Activated CD8-positive, alpha-beta T cell treated with anti-CD3 and anti-CD28 coated beads, Interleukin-2, amount 10 ng/mL, durations not matched to agents 7 days and 5 days (primary cell): Measurements from ENCODE around the gene PMEL. TPM values are rescaled to one million over a fixed set of nuclear protein-coding genes. Genes with fewer than 3 reads are reported as not detected.

Experiments used
- ATAC-seq: fragments of 150-1000 bp; cut with Tn5 transposase; one replicate; pipeline ENCODE4 v1.10.0; 2021; ENCODE audit warnings: moderate library complexity
- CTCF ChIA-PET: fragments of 350-600 bp; sonication (Branson Sonifier 250); formaldehyde crosslinking; loops from one replicate; lab custom pipeline; 2021; ENCODE audit warnings: antibody characterized with exemption; lab: Charles Lee
- POLR2A ChIA-PET: fragments of 350-600 bp; sonication (Branson Sonifier 250); formaldehyde crosslinking; loops from one replicate; lab custom pipeline; 2021; ENCODE audit warnings: antibody characterized with exemption; lab: Charles Lee
- DNase-seq: peaks from one replicate; pipeline ENCODE4 v3.0.0-alpha.2; 2020
- H3K27ac Mint-ChIP-seq: one replicate; pipeline ENCODE4 v1.8.0; 2021; ENCODE audit warnings: mild to moderate bottlenecking, mixed read lengths
- H3K27me3 Mint-ChIP-seq: one replicate; pipeline ENCODE4 v1.8.0; 2021; ENCODE audit warnings: low read depth, mixed read lengths
- H3K36me3 Mint-ChIP-seq: one replicate; pipeline ENCODE4 v1.8.0; 2021; ENCODE audit warnings: low read depth, mixed read lengths
- H3K4me1 Mint-ChIP-seq: one replicate; pipeline ENCODE4 v1.8.0; 2021; ENCODE audit warnings: low read depth, mixed read lengths
- H3K4me3 Mint-ChIP-seq: one replicate; pipeline ENCODE4 v1.8.0; 2021; ENCODE audit warnings: mild to moderate bottlenecking, mixed read lengths
- H3K9me3 Mint-ChIP-seq: one replicate; pipeline ENCODE4 v1.8.0; 2022; ENCODE audit warnings: mixed read lengths; ENCODE audit not compliant: insufficient read depth
- total RNA-seq, 2 experiments: library from RNA; stranded (reverse); gene quantifications; one replicate each; pipeline ENCODE4 v1.2.3, GENCODE V29; 2021

PMEL gene
- total RNA-seq, 2 experiments from 2014 or later, result 0.10 to 0.55 TPM

DNA sequence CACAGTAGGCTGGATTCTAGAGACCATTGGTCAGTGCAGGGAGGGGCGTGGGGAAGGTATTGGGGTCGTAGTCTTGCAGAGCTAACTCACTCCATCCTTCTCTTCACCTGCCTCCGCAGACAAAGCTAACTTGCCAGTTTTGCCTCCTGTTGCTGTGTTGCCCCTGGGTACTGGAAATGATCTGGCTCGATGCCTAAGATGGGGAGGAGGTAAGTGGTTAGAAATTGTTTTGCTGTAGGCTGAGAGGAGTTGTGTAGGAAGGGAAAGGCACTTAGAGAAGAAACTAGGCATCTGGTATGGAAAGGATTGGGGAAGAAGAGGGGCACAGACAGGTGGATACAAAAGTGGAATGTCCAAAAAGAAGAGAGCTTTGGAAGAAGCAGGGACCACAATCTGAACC lies 23.8 kb downstream of the PMEL start:
- Mint-ChIP-seq H3K9me3 (no peaks in the 10 kb centered on the region), H3K4me3 (no peak overlapping the region), H3K36me3 (peaks cover 95% of the 10 kb centered on the region), H3K4me1 (peaks cover 51% of the 10 kb centered on the region), H3K27ac (peak overlapping the region; percentile 19), H3K27me3 (no peaks in the 10 kb centered on the region)
- DNase-seq (no peak), ATAC-seq (no peak)
- ChIA-PET CTCF (interaction anchor here (0.7 to 5.2 kb wide), 6 partner anchors 12 to 204 kb away, joined by 3 to 42 read pairs (median 5); partner anchors contain the start of gene PYM1), POLR2A (interaction anchor here (1.0 to 14.0 kb wide), 4 partner anchors 9 to 32 kb away, joined by 3 to 139 read pairs (median 4); partner anchors contain the start of genes DGKA, PYM1 and RAB5B)

DNA sequence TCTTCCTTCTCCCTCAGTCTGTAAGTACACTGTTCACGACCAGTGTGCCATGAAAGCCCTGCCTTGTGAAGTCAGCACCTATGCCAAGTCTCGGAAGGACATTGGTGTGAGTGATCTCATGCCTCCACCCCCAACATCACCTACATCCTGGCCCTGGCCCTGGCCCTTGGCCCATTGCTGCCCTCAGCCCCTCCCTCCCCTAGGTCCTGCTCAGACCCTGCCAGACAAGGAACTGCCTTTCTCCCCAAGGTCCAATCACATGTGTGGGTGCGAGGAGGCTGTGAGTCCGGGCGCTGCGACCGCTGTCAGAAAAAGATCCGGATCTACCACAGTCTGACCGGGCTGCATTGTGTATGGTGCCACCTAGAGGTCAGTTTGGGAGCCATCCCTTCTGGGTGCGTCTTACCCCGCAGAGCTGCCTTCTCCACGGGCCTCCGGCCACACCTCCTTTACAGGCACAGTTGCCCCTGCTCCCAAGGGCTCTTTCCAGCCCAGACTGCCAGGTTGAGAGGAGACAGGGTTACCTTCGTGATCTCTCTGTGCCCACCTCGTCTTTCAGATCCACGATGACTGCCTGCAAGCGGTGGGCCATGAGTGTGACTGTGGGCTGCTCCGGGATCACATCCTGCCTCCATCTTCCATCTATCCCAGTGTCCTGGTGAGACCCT lies 25.6 kb downstream of the PMEL start:
- Mint-ChIP-seq H3K27ac (peak overlapping the region; percentile 69), H3K27me3 (no peaks in the 10 kb centered on the region), H3K4me1 (peaks cover 67% of the 10 kb centered on the region), H3K9me3 (no peaks in the 10 kb centered on the region), H3K36me3 (peaks cover 96% of the 10 kb centered on the region), H3K4me3 (no peak overlapping the region)
- DNase-seq, result peak; percentile 90
- ATAC-seq, result peak; percentile 93
- CTCF ChIA-PET, result interaction anchor here (0.6 to 5.2 kb wide), 46 partner anchors 8 to 220 kb away, joined by 3 to 75 read pairs (median 4); partner anchors contain the start of genes DGKA, DNAJC14, ORMDL2 and PYM1
- POLR2A ChIA-PET, result interaction anchor here (1.0 to 14.0 kb wide), 7 partner anchors 12 to 202 kb away, joined by 3 to 139 read pairs (median 6); partner anchors contain the start of genes DGKA, DNAJC14, ORMDL2 and PYM1

- ATAC-seq (no peak), DNase-seq (no peak)
- Mint-ChIP-seq H3K27me3 (no peaks in the 10 kb centered on the region), H3K4me3 (no peak overlapping the region), H3K4me1 (peaks cover 79% of the 10 kb centered on the region), H3K27ac (peak overlapping the region; percentile 58), H3K9me3 (no peaks in the 10 kb centered on the region), H3K36me3 (peaks cover 98% of the 10 kb centered on the region)
- POLR2A ChIA-PET, result interaction anchor here (0.6 to 14.0 kb wide), 11 partner anchors 11 to 200 kb away, joined by 3 to 139 read pairs (median 6); partner anchors contain the start of genes DGKA, DNAJC14, ORMDL2 and PYM1
- CTCF ChIA-PET, result interaction anchor here (0.6 to 5.2 kb wide), 29 partner anchors 9 to 219 kb away, joined by 3 to 75 read pairs (median 4); partner anchors contain the start of genes DGKA, DNAJC14, ORMDL2 and PYM1
These were observed 26.9 kb downstream of the PMEL start for GRCh38 chr12:55938826-55939501.

DNA sequence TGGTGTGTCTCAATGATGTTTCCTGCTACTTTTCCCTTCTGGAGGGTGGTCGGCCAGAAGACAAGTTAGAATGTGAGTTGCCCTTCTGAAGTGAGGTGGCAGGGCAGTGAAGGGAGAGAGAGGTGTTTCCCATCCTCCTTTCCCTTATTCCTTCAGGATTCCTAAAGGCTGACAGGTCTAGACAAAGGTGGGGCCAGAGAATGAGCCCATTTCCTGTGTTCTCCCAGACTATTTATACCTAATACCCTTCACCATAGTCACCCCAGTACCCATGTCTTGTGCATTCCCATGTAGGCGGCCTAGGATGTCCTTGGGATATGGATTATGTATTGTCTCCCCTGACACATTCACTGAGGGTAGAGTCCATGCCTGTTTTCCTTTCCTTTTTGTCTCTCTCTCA lies 27.9 kb downstream of the PMEL start:
- H3K4me1 Mint-ChIP-seq, result peaks cover 87% of the 10 kb centered on the region
- H3K27me3 Mint-ChIP-seq, result no peaks in the 10 kb centered on the region
- DNase-seq, result no peak
- H3K27ac Mint-ChIP-seq, result peak overlapping the region; percentile 58
- no peak overlapping the region for H3K4me3 Mint-ChIP-seq
- no peak for ATAC-seq
- ChIA-PET POLR2A (interaction anchor here (1.0 to 14.0 kb wide), 5 partner anchors 10 to 121 kb away, joined by 3 to 139 read pairs (median 16); partner anchors contain the start of genes DGKA, ORMDL2, PYM1 and SARNP), CTCF (interaction anchor here (0.8 to 5.2 kb wide), 4 partner anchors 12 to 200 kb away, joined by 3 to 75 read pairs (median 23); partner anchors contain the start of genes PYM1 and RAB5B)
- no peaks in the 10 kb centered on the region for H3K9me3 Mint-ChIP-seq
- peaks cover 98% of the 10 kb centered on the region for H3K36me3 Mint-ChIP-seq

DNA sequence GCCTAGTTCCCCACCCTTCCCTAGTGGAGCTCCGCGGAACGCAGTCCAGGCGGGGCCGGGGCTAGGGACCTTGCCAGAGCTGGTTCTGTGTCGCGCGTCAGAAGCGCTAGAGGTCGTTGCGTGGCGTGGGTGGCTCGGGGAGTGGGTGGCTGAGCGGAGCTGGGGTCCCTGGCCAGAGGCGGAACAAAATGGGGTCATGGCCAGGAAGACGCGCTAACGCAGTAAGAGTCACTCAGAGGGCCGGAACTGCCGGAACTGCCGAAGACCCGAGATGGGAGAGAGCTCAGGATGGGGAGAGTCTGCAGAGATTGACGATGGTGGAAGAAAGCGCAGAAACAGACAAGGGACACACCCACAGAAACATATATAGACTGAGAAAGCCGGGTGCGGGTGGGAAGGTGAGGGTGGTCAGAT lies 30.1 kb downstream of the PMEL start:
- H3K9me3 Mint-ChIP-seq, result no peaks in the 10 kb centered on the region
- DNase-seq (no peak), ATAC-seq (no peak)
- H3K27me3 Mint-ChIP-seq, result no peaks in the 10 kb centered on the region
- POLR2A ChIA-PET, result interaction anchor here (1.1 to 14.0 kb wide), 8 partner anchors 8 to 118 kb away, joined by 3 to 139 read pairs (median 7); partner anchors contain the start of genes DGKA, ORMDL2, PYM1 and RAB5B
- CTCF ChIA-PET, result interaction anchor here (0.6 to 5.3 kb wide), 13 partner anchors 8 to 206 kb away, joined by 3 to 37 read pairs (median 5); partner anchors contain the start of genes ORMDL2, PYM1, RAB5B and SARNP
- peak overlapping the region; percentile 90 for H3K27ac Mint-ChIP-seq
- peaks cover 76% of the 10 kb centered on the region for H3K4me1 Mint-ChIP-seq
- H3K4me3 Mint-ChIP-seq, result peak overlapping the region; percentile 95
- H3K36me3 Mint-ChIP-seq, result peaks cover 98% of the 10 kb centered on the region

GRCh38 chr12:55934773-55935172 lies 31.1 kb downstream of the PMEL start:
- peaks cover 73% of the 10 kb centered on the region for H3K4me1 Mint-ChIP-seq
- peaks cover 88% of the 10 kb centered on the region for H3K36me3 Mint-ChIP-seq
- POLR2A ChIA-PET, result interaction anchor here (1.0 to 14.0 kb wide), 8 partner anchors 7 to 118 kb away, joined by 3 to 139 read pairs (median 5); partner anchors contain the start of genes DGKA, DNAJC14, ORMDL2 and PYM1
- ATAC-seq, result no peak
- H3K27me3 Mint-ChIP-seq, result no peaks in the 10 kb centered on the region
- no peaks in the 10 kb centered on the region for H3K9me3 Mint-ChIP-seq
- CTCF ChIA-PET, result interaction anchor here (0.8 to 5.3 kb wide), 8 partner anchors 9 to 211 kb away, joined by 3 to 37 read pairs (median 8); partner anchors contain the start of genes DNAJC14, ORMDL2, PYM1 and SARNP
- H3K27ac Mint-ChIP-seq, result peak overlapping the region; percentile 90
- H3K4me3 Mint-ChIP-seq, result peak overlapping the region; percentile 95
- DNase-seq, result no peak

- peaks cover 73% of the 10 kb centered on the region for H3K4me1 Mint-ChIP-seq
- peaks cover 83% of the 10 kb centered on the region for H3K36me3 Mint-ChIP-seq
- no peaks in the 10 kb centered on the region for H3K9me3 Mint-ChIP-seq
- H3K27ac Mint-ChIP-seq, result peak overlapping the region; percentile 99
- ATAC-seq (no peak), DNase-seq (no peak)
- peak overlapping the region; percentile 95 for H3K4me3 Mint-ChIP-seq
- ChIA-PET POLR2A (interaction anchor here (0.7 to 14.0 kb wide), 13 partner anchors 6 to 218 kb away, joined by 3 to 139 read pairs (median 4); partner anchors contain the start of genes BLOC1S1, DGKA, DNAJC14 and ORMDL2), CTCF (interaction anchor here (0.9 to 5.3 kb wide), 10 partner anchors 8 to 211 kb away, joined by 3 to 37 read pairs (median 6); partner anchors contain the start of genes DNAJC14, ORMDL2, PYM1 and SARNP)
- H3K27me3 Mint-ChIP-seq, result no peaks in the 10 kb centered on the region
These were observed 31.8 kb downstream of the PMEL start for GRCh38 chr12:55933799-55934742.

GRCh38 chr12:55933169-55933798 lies 32.6 kb downstream of the PMEL start:
- no peak for DNase-seq
- ATAC-seq, result no peak
- Mint-ChIP-seq H3K4me3 (peak overlapping the region; percentile 95), H3K27me3 (no peaks in the 10 kb centered on the region), H3K36me3 (peaks cover 76% of the 10 kb centered on the region), H3K9me3 (no peaks in the 10 kb centered on the region), H3K27ac (peak overlapping the region; percentile 99), H3K4me1 (peaks cover 66% of the 10 kb centered on the region)
- ChIA-PET CTCF (interaction anchor here (0.9 to 5.3 kb wide), 10 partner anchors 7 to 210 kb away, joined by 3 to 37 read pairs (median 4); partner anchors contain the start of genes DNAJC14, ORMDL2, PYM1 and SARNP), POLR2A (interaction anchor here (0.7 to 3.8 kb wide), 11 partner anchors 9 to 217 kb away, joined by 3 to 20 read pairs (median 4); partner anchors contain the start of genes BLOC1S1, ORMDL2, PA2G4 and RAB5B)

DNA sequence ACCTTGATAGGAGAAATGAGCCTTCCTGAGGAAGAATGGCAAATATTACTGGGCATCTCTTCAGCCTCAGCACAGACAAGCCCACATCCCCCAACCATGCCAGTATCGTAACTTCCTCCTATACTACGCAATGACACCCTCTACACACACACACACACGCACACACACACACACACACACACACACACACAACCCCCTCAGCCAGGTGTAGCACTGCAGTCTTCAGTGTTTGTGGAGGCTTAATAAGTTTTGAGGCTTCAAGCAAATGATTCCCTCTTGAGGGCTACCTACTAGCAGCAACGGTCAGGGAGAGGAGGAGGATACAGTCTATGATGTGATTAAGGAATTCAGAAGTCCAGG lies 33.3 kb downstream of the PMEL start:
- Mint-ChIP-seq H3K27me3 (no peaks in the 10 kb centered on the region), H3K36me3 (peaks cover 73% of the 10 kb centered on the region), H3K4me3 (peak overlapping the region; percentile 95), H3K9me3 (no peaks in the 10 kb centered on the region), H3K4me1 (peaks cover 58% of the 10 kb centered on the region), H3K27ac (peak overlapping the region; percentile 99)
- POLR2A ChIA-PET, result interaction anchor here (1.1 to 8.9 kb wide), 7 partner anchors 8 to 203 kb away, joined by 3 to 139 read pairs (median 8); partner anchors contain the start of genes DNAJC14, ORMDL2, RAB5B and SARNP
- CTCF ChIA-PET, result interaction anchor here (0.5 to 5.3 kb wide), 9 partner anchors 8 to 1900 kb away, joined by 3 to 35 read pairs (median 4); partner anchors contain the start of genes DNAJC14, ORMDL2 and SARNP
- ATAC-seq, result no peak
- peak; percentile 68 for DNase-seq
